ENCODE data around the gene KDM4C.

The KDM4C gene

DNA sequence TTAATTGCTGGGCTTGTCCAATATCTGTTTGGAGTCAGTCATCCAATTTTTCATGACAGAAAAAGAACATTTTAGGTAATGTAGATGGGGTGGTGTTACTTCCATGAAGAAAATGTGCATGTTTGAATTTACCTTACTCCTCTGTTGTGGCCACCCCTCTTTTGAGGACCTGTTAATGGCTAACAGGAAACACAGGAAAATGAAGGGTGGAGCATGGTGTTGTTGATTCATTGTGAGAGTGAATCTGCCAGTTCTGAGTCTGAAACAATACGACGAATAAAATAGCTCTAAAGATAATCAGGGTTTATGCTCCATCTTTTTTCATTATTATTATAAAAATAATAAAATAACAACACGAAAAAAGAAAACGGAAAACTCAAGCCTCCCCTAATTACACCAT lies 335.3 kb downstream of the KDM4C start:
- Histone ChIP-seq H2AFZ (ENCODE audit: low read depth, low read length) (no peak overlapping the region), H3K4me2 (ENCODE audit: insufficient read depth, low read length) (no peak overlapping the region), H3K79me2 (ENCODE audit: insufficient read depth, low read length) (no peaks in the 10 kb centered on the region), H3K4me3 (ENCODE audit: low read depth in 1 of 2, low read length in 2 of 2) (no peak overlapping the region), H3K4me1 (ENCODE audit: insufficient read depth, low read length) (no peaks in the 10 kb centered on the region), H3K36me3 (ENCODE audit: insufficient read depth, low read length) (no peaks in the 10 kb centered on the region), H3K27me3 (ENCODE audit: insufficient read depth, low read length, poor library complexity) (no peaks in the 10 kb centered on the region), H4K20me1 (ENCODE audit: insufficient read depth, low read length) (no peaks in the 10 kb centered on the region), H3K9ac (ENCODE audit: low read depth, low read length) (no peak overlapping the region), H3K27ac (ENCODE audit: low read length) (no peak overlapping the region), H3K9me3 (ENCODE audit: insufficient read depth, low read length, severe bottlenecking) (no peaks in the 10 kb centered on the region)
- ATAC-seq (ENCODE audit: insufficient read depth, low read depth) = no peak
- TF ChIP-seq, protein P1, sequence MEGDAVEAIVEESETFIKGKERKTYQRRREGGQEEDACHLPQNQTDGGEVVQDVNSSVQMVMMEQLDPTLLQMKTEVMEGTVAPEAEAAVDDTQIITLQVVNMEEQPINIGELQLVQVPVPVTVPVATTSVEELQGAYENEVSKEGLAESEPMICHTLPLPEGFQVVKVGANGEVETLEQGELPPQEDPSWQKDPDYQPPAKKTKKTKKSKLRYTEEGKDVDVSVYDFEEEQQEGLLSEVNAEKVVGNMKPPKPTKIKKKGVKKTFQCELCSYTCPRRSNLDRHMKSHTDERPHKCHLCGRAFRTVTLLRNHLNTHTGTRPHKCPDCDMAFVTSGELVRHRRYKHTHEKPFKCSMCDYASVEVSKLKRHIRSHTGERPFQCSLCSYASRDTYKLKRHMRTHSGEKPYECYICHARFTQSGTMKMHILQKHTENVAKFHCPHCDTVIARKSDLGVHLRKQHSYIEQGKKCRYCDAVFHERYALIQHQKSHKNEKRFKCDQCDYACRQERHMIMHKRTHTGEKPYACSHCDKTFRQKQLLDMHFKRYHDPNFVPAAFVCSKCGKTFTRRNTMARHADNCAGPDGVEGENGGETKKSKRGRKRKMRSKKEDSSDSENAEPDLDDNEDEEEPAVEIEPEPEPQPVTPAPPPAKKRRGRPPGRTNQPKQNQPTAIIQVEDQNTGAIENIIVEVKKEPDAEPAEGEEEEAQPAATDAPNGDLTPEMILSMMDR (IDR thresholded peaks at IDR 0.05; ENCODE audit: borderline replicate concordance, extremely low read depth, low read length, poor library complexity, severe bottlenecking) = no peak
- no peak for TF ChIP-seq EZH2 (IDR thresholded peaks at IDR 0.05; ENCODE audit: borderline replicate concordance, low read depth, low read length, severe bottlenecking)
- no peak for DNase-seq

DNA sequence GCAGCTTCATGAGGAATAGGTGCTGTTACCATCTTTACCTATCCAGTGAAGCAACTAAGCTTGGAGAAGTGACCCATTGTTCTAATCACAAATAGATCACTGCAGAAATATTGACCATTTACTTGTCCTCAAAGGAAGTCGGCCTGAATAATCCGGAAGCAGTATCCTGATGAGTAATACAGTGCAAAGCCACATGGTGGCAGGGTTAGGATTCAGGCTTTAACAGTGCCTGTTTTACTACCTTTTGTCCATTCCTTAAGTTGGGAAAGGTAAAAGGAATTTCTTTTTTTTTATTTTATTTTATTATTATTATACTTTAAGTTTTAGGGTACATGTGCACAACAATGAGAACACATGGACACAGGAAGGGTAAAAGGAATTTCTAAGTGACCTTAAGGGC lies 336.3 kb downstream of the KDM4C start:
- H3K9me3 ChIP-seq (ENCODE audit: insufficient read depth, low read length, severe bottlenecking) = no peaks in the 10 kb centered on the region
- no peak overlapping the region for H3K4me2 ChIP-seq (ENCODE audit: insufficient read depth, low read length)
- H3K4me1 ChIP-seq (ENCODE audit: insufficient read depth, low read length) = no peaks in the 10 kb centered on the region
- TF ChIP-seq, protein P1 (IDR thresholded peaks at IDR 0.05; ENCODE audit: borderline replicate concordance, extremely low read depth, low read length, poor library complexity, severe bottlenecking) = peak; percentile 29
- no peak for TF ChIP-seq EZH2 (IDR thresholded peaks at IDR 0.05; ENCODE audit: borderline replicate concordance, low read depth, low read length, severe bottlenecking)
- no peak overlapping the region for H3K9ac ChIP-seq (ENCODE audit: low read depth, low read length)
- H3K36me3 ChIP-seq (ENCODE audit: insufficient read depth, low read length) = no peaks in the 10 kb centered on the region
- H4K20me1 ChIP-seq (ENCODE audit: insufficient read depth, low read length) = no peaks in the 10 kb centered on the region
- H3K4me3 ChIP-seq (ENCODE audit: low read depth in 1 of 2, low read length in 2 of 2) = no peak overlapping the region
- no peaks in the 10 kb centered on the region for H3K27me3 ChIP-seq (ENCODE audit: insufficient read depth, low read length, poor library complexity)
- no peak overlapping the region for H2AFZ ChIP-seq (ENCODE audit: low read depth, low read length)
- H3K27ac ChIP-seq (ENCODE audit: low read length) = no peak overlapping the region
- no peaks in the 10 kb centered on the region for H3K79me2 ChIP-seq (ENCODE audit: insufficient read depth, low read length)
- DNase-seq = no peak
- ATAC-seq (ENCODE audit: insufficient read depth, low read depth) = no peak

DNA sequence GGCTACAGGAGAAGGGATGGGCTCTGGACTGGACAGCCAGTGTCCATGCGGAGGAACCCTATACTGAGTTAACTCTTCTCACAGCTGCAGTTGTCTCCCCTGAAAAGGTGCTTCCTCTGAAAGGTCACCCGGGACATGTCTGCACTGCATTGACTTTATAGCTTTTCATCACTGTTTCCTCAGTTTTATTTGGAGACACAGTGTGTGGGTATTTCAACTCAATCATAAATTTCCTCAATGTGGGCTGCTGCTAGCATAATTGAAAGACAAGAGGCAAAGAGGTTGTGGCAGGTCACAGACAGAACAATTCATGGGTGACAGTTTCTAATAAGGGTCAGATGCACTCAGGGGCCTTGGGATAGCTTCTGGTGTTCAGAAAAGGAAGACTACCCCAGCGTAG lies 336.8 kb downstream of the KDM4C start:
- Histone ChIP-seq H2AFZ (ENCODE audit: low read depth, low read length) (no peak overlapping the region), H3K4me1 (ENCODE audit: insufficient read depth, low read length) (no peaks in the 10 kb centered on the region), H4K20me1 (ENCODE audit: insufficient read depth, low read length) (no peaks in the 10 kb centered on the region), H3K27ac (ENCODE audit: low read length) (no peak overlapping the region), H3K4me2 (ENCODE audit: insufficient read depth, low read length) (no peak overlapping the region), H3K79me2 (ENCODE audit: insufficient read depth, low read length) (no peaks in the 10 kb centered on the region), H3K9me3 (ENCODE audit: insufficient read depth, low read length, severe bottlenecking) (no peaks in the 10 kb centered on the region), H3K4me3 (ENCODE audit: low read depth in 1 of 2, low read length in 2 of 2) (no peak overlapping the region), H3K9ac (ENCODE audit: low read depth, low read length) (no peak overlapping the region), H3K27me3 (ENCODE audit: insufficient read depth, low read length, poor library complexity) (no peaks in the 10 kb centered on the region), H3K36me3 (ENCODE audit: insufficient read depth, low read length) (no peaks in the 10 kb centered on the region)
- no peak for TF ChIP-seq EZH2 (IDR thresholded peaks at IDR 0.05; ENCODE audit: borderline replicate concordance, low read depth, low read length, severe bottlenecking)
- TF ChIP-seq, protein P1 (IDR thresholded peaks at IDR 0.05; ENCODE audit: borderline replicate concordance, extremely low read depth, low read length, poor library complexity, severe bottlenecking) = no peak
- DNase-seq = no peak
- ATAC-seq (ENCODE audit: insufficient read depth, low read depth) = no peak

DNA sequence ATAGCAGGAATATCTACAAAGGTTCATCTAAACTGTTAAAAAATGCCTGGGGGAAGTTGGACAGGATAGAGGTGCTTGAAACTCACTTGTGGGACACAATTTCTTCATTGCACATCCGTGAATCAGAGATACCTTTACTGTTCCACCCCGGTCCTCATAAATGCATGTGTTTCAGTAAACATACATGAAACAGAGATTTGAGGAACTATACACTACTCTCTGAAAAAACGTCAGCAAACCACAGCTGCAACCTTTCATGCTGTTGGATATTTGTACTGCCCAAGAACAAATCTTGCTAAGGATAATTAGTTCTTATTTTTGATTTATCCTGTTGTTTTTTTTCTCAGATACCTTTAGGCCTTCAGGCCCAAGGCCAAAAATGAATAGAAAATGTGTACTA lies 337.3 kb downstream of the KDM4C start:
- Histone ChIP-seq H3K4me1 (ENCODE audit: insufficient read depth, low read length) (no peaks in the 10 kb centered on the region), H3K4me3 (ENCODE audit: low read depth in 1 of 2, low read length in 2 of 2) (no peak overlapping the region), H3K79me2 (ENCODE audit: insufficient read depth, low read length) (no peaks in the 10 kb centered on the region), H4K20me1 (ENCODE audit: insufficient read depth, low read length) (no peaks in the 10 kb centered on the region), H3K9ac (ENCODE audit: low read depth, low read length) (no peak overlapping the region), H3K4me2 (ENCODE audit: insufficient read depth, low read length) (no peak overlapping the region), H3K36me3 (ENCODE audit: insufficient read depth, low read length) (no peaks in the 10 kb centered on the region), H3K9me3 (ENCODE audit: insufficient read depth, low read length, severe bottlenecking) (no peaks in the 10 kb centered on the region), H2AFZ (ENCODE audit: low read depth, low read length) (no peak overlapping the region), H3K27ac (ENCODE audit: low read length) (no peak overlapping the region), H3K27me3 (ENCODE audit: insufficient read depth, low read length, poor library complexity) (no peaks in the 10 kb centered on the region)
- ATAC-seq (ENCODE audit: insufficient read depth, low read depth) (no peak), DNase-seq (no peak)
- TF ChIP-seq EZH2 (IDR thresholded peaks at IDR 0.05; ENCODE audit: borderline replicate concordance, low read depth, low read length, severe bottlenecking) = no peak
- TF ChIP-seq, protein P1 (IDR thresholded peaks at IDR 0.05; ENCODE audit: borderline replicate concordance, extremely low read depth, low read length, poor library complexity, severe bottlenecking) = no peak

All from DND-41 (cell line).